GM21423 (cell line): ENCODE data around the gene SLC19A2.
"Not testable (repeated sequence)": the region's sequence is repeated elsewhere in the genome, so short reads cannot be mapped to it uniquely, and the experiment has no call there.

Source experiments
- ATAC-seq: cut with Tn5 transposase; IDR thresholded peaks from one replicate; pipeline ENCODE4 v1.9.1; 2021; ENCODE audit warnings: mild to moderate bottlenecking, moderate library complexity; ENCODE audit not compliant: unreplicated experiment

The SLC19A2 gene

GRCh38 chr1:169485431-169486280 lies at the start of gene SLC19A2:
SLC19A2 (minus strand) TSS chr1:169485944; CDS start chr1:169485766, 178 bp downstream.
- ATAC-seq = peak; percentile 97

- no peak for ATAC-seq
Measured at GRCh38 chr1:169534653-169535052, 48.9 kb upstream of the SLC19A2 start.

GRCh38 chr1:169533528-169534190 lies 47.9 kb upstream of the SLC19A2 start:
- ATAC-seq = not testable (repeated sequence)

DNA sequence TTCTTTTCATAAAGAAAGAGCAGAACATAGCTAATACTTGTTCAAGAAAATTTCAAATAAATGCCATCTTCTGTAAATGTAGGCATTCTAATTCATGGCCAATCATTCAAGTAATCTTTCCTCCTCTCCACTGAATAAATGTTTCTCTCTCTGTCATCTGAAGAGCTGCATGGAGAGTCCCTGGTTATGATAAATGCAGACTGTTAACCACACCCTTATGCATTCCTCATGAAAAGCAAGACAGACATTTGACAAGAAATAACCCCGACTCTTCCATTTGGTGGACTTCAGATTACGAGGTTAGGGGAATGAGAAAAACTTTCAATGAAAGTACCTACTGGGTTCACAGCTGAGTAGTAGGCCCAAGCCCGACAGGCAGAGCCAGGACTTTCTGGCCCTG lies 44.7 kb upstream of the SLC19A2 start:
- ATAC-seq = no peak

DNA sequence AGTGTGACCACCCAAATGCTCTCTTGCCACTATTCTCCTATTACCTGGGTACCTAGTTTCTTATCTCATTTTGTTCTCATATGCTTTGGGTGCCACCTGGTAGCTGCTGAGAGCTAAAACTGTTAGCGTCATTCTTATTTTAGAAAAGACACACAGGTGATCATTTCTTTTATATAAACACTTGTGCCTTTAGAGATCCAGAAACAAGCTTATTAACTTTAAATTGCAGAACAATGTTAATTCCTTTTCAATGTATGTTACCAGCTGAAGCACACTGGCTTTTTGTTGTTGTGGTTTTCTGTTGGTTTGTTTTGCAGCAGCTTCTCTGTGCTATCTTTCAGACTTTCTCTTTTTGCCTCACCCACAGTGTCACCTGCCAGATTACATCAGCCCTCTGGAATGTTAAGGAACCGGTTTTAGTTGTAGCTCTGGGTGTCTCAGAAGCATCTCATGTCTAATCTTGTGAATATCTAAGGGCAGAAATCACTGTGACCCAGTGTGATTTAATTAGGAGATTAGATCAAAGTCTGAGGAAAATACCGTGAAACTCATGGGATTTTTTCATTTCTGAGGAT lies 43.4 kb upstream of the SLC19A2 start:
- no peak for ATAC-seq

DNA sequence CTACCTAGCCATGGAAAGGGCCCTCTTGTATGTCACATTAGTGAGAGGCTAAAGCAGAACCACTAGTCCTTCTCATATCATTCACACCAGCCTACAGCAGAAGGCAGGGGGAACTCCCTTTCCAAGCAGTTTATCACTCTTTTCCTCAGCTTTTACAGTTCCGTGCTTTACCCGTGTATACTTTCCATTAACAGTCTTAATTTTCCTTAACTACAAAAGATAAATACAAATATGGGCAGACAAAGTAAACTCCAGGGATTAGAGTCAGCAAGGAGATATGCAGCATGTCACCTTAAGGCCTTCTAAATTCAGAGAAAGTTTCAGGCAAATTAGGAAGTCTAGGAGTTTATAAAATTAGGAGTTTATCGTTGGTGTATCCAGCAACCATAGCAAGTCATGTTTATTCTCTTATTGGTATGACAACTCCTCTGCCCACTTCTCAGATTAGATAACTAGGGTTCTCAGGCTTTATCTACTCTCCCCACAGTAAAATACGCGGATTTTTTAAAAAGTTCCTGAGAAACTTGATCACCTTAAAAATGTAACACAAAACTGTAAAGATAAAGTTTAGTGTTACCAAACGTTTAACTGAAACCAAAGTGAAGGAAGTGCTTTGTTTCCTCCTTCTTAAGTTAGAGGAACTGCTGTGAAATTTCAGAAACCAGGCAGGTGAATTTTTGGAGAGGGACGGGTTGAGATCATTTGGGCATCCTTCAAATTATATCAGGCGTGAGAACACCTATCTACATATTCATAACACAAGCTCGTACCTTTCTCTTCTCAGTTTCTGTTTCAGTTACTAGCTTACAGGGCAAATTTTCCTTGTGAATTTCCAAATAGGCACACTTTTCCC lies 42.7 kb upstream of the SLC19A2 start:
- ATAC-seq = no peak

DNA sequence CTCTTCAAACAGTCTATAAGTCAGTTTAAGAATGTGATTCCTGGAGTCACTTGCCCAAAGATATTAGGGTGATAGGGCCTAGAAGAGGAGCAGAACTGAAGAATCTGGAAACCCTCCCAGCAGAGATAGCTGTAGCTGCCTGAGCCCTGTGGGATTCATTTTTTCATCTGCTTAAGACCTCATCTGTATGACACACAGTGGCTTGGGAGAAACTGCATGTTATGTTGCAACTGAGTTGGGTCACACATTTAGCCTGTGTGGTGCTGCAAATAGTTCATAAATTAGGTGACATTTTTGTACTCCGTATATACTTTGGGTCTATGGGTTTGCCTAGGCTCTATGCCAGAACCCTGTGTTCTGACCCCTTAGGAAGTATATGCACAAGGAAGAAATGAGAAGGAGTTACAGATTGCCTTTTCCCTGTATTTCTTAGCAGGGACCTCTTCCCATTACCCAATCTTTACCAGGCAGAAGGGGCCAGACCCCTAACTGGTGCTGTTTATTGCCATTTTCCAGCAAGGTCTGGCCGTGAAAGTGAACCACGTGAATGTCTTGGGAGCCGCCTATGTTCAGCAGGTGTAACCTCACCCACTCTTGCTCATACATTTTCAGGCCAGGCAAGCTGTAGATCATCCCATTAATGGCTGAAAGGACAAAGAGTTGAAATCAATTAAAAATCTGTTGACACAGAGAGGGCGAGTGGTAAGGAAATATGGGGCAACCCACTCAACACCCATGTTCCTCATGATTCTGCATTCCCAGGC lies 41.9 kb upstream of the SLC19A2 start:
- no peak for ATAC-seq

DNA sequence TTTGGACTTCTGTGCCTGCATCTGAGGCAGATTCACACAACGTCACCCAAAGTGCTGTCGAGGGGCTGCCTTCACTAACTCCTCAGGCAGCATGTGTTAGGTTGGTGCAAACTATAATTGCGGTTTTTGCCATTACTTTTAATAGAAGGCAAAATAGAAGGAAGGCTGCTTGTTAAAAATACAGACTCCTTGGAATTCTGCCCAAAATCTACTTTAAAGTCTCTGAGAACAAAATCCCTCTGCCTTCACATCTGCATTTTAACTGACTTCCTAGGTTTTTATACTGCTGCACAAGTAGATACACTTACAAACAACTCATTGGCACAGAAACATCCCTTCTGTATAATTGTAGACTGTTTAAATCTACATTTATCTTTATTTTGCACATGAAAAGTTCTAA lies 41.3 kb upstream of the SLC19A2 start:
- ATAC-seq = no peak

DNA sequence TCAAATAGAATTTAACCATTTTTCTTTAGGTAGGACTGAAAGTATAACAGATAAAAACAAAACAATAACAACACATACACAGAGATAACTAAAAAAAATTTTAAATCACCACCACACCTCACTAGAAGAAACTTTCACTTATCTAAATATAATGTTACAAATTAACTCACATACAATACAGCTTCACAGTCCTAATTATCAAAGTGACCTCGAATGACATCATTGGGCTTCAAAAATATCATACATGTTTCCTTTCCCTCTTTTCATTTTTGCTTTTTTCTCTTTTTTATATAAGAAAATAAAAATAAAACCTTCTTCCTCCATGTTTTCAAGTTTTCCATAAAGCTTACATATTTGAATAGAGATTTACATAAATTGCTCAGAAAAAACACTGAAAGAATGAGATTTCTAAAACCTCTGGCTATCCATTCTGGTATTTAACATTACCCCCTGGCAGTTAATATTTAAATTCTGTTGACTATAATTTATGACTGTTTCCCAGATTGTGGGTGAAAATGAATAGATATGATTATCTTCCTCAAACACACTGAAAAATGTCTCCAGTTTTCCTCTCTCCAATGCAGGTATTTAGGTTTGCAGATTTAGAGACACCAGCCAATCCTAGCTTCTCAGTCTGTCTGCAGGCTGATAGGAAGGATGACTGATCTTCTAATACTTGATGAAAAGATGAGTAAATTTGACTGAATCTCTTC lies 40.5 kb upstream of the SLC19A2 start:
- ATAC-seq = no peak

GRCh38 chr1:169525391-169525790 lies 39.6 kb upstream of the SLC19A2 start:
- no peak for ATAC-seq

DNA sequence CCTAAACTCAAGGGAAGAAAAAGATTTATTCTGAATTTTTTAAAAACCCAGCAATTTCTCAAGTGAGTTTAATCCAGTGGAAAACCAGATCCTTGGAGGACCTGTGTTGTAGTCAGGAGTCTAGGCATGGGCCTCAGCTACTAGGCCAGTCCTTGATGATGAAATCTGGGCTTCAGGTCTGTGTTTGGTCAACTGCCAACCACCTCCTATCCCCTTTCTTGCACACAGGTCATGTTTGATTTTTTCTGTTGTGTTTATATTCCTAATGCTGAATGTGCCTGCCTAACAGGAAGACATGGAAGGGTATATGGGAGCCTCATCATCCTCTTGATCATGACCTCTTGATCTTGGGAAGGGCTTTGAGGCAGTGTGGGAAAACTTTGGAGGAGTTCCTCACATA lies 38.2 kb upstream of the SLC19A2 start:
- ATAC-seq = no peak

- no peak for ATAC-seq
Measured at GRCh38 chr1:169521226-169521625, 35.5 kb upstream of the SLC19A2 start.

- no peak for ATAC-seq
Measured at GRCh38 chr1:169517558-169518186, 31.9 kb upstream of the SLC19A2 start.

DNA sequence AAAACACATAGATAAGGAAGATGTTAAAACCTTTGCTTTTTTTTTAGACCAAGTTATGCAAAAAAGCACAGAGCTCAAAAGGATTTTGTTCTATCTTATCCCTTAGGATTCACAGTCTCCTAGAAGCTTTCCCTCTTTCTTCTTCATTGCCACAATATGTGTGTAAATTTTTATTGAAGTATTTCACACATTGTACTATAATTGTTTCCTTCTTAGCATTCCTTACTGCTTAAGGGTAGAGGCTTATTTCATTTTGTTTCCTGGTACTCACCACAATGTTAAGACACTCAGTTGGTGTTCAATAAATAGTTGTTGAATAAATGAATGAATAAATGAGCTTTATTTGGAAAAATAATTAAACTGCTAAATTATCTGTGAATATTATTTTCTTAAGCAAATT lies 29.9 kb upstream of the SLC19A2 start:
- ATAC-seq = no peak

- no peak for ATAC-seq
Measured at GRCh38 chr1:169514566-169515270, 29.0 kb upstream of the SLC19A2 start.

GRCh38 chr1:169513208-169513607 lies 27.5 kb upstream of the SLC19A2 start:
- ATAC-seq = no peak

DNA sequence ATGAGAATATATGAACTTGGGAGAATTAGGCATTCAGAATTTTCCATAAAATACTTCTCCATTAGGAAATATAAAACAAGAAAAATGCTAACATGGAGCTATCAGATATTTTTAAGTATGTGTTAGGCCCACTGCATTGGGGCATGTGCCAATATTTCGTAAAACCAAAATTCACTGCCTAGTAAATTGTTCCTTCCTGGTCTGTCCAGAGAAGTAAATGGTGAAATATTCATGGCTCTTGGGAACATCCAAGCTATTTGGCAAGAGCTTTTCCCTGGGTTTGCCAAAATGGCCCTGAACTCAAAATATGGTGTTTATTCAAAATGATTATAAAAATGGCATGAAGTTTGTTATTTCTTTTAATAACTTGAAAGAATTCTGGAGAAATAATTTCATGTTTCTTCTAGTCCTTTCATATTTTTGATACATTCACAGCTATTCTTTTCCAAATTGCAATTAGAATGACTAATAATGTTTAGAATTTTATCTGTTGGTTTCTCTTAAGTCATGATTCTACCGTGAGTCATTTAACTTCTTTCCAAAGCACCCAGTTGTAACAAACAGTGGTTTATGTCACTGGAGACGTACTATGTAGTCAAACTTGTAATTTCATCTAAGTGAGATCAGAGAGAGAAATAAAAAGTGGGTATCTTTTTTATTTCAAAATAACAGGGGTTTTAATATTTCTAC lies 25.7 kb upstream of the SLC19A2 start:
- no peak for ATAC-seq

DNA sequence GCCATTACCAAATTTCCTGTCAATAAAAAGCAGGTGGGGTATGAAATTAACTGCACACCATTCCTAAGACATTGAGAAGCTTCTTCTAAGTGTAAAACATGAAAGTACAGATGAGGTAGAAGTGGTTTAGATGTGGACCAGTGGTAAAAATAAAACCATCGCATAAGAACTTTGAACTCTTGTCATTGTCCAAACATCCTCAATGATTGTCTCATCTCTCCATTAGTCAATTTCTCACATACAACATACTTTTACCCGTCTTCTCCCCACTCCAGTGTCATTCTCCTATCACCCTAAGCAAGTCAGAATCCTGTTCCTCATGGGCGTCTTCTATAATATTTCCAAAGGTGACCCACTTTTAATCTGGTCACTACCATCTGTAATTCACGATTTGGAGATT lies 24.3 kb upstream of the SLC19A2 start:
- no peak for ATAC-seq
